MM.1S (cell line): ENCODE measurements around the gene FAM181A.

Source experiments
- DNase-seq: peaks from one replicate; pipeline ENCODE4 v3.0.0-alpha.2; 2015
- H2AFZ ChIP-seq: fragments of 300-600 bp; sonication (generic); 2 replicates; pipeline ENCODE4 v1.6.0; 2016; ENCODE audit warnings: antibody characterized with exemption, low read length
- H3F3A ChIP-seq: fragments of 300-600 bp; sonication (generic); 2 replicates; pipeline ENCODE4 v1.6.1; 2016; ENCODE audit warnings: mild to moderate bottlenecking, antibody characterized with exemption, low read length, moderate library complexity, mixed read lengths; ENCODE audit not compliant: insufficient read depth
- H3K27ac ChIP-seq: fragments of 300-600 bp; sonication (generic); 2 replicates; pipeline ENCODE4 v1.5.1; 2016; ENCODE audit warnings: mild to moderate bottlenecking, low read length
- H3K27me3 ChIP-seq: fragments of 300-600 bp; sonication (generic); replicated peaks from 2 replicates; pipeline ENCODE4 v1.6.0; 2016; ENCODE audit warnings: low read length; ENCODE audit not compliant: insufficient read depth
- H3K36me3 ChIP-seq: fragments of 300-600 bp; sonication (generic); replicated peaks from 2 replicates; pipeline ENCODE4 v1.6.1; 2016; ENCODE audit warnings: mild to moderate bottlenecking, low read length, mixed read lengths; ENCODE audit not compliant: insufficient read depth
- H3K4me1 ChIP-seq: fragments of 300-600 bp; sonication (generic); 2 replicates; pipeline ENCODE4 v1.6.1; 2016; ENCODE audit warnings: low read length, mixed read lengths
- H3K4me2 ChIP-seq: fragments of 300-600 bp; sonication (generic); 2 replicates; pipeline ENCODE4 v1.6.0; 2016; ENCODE audit warnings: low read depth, low read length
- H3K4me3 ChIP-seq: fragments of 300-600 bp; sonication (generic); 2 replicates; pipeline ENCODE4 v1.5.1; 2016; ENCODE audit warnings: low read length, mixed read lengths
- H3K79me2 ChIP-seq: fragments of 300-600 bp; sonication (generic); 2 replicates; pipeline ENCODE4 v1.6.1; 2016; ENCODE audit warnings: mixed run types, low read length, mixed read lengths
- H3K9ac ChIP-seq: fragments of 300-600 bp; sonication (generic); 2 replicates; pipeline ENCODE4 v1.6.1; 2016; ENCODE audit warnings: low read length, mixed read lengths
- H3K9me2 ChIP-seq: fragments of 300-600 bp; sonication (generic); replicated peaks from 2 replicates; pipeline ENCODE4 v1.6.1; 2016; ENCODE audit warnings: mild to moderate bottlenecking, low read length, mixed read lengths; ENCODE audit not compliant: insufficient read depth
- H3K9me3 ChIP-seq: fragments of 300-600 bp; sonication (generic); replicated peaks from 2 replicates; pipeline ENCODE4 v1.6.1; 2016; ENCODE audit warnings: mild to moderate bottlenecking, low read length, mixed read lengths; ENCODE audit not compliant: insufficient read depth
- H4K20me1 ChIP-seq: fragments of 300-600 bp; sonication (generic); 2 replicates; pipeline ENCODE4 v1.6.1; 2016; ENCODE audit warnings: mild to moderate bottlenecking, low read length, moderate library complexity, mixed read lengths; ENCODE audit not compliant: insufficient read depth
- CTCF ChIP-seq: fragments of 300-600 bp; sonication (generic); IDR thresholded peaks from 2 replicates; pipeline ENCODE4 v1.5.1; 2016; ENCODE audit warnings: antibody characterized with exemption, low read length, mixed read lengths
- EZH2 ChIP-seq: fragments of 300-600 bp; sonication (generic); optimal IDR thresholded peaks from 2 replicates; pipeline ENCODE3; 2017; ENCODE audit warnings: low read depth, mild to moderate bottlenecking, antibody characterized with exemption, low read length, mixed read lengths
- EZH2phosphoT487 ChIP-seq: fragments of 300-600 bp; sonication (generic); IDR thresholded peaks from 2 replicates; pipeline ENCODE4 v1.6.1; 2018; ENCODE audit warnings: antibody characterized with exemption, low read length

Gene FAM181A

GRCh38 chr14:93943930-93944329 is 16.8 kb downstream of the FAM181A start:
- 0 out of 2 replicates have a peak, but pooled peaks cover 5% of the 10 kb centered on the region for H3K4me1 ChIP-seq
- DNase-seq = no peak
- H3K27me3 ChIP-seq = no peaks in the 10 kb centered on the region
- no peaks in the 10 kb centered on the region for H3K36me3 ChIP-seq
- no peak overlapping the region for H3K4me3 ChIP-seq
- H3K27ac ChIP-seq = no peak overlapping the region
- H3K9me3 ChIP-seq = no peaks in the 10 kb centered on the region
- no peak for TF ChIP-seq CTCF
- TF ChIP-seq EZH2 = no peak
- TF ChIP-seq EZH2phosphoT487 = no peak
- no peaks in the 10 kb centered on the region for H4K20me1 ChIP-seq
- H3F3A ChIP-seq = no peaks in the 10 kb centered on the region
- no peaks in the 10 kb centered on the region for H3K9me2 ChIP-seq
- no peaks in the 10 kb centered on the region for H3K79me2 ChIP-seq
- H3K4me2 ChIP-seq = no peak overlapping the region
- H2AFZ ChIP-seq = no peak overlapping the region
- H3K9ac ChIP-seq = no peak overlapping the region

GRCh38 chr14:93944348-93945069 is 17.4 kb downstream of the FAM181A start:
- DNase-seq = no peak
- Histone ChIP-seq H3K4me1 (0 out of 2 replicates have a peak, but pooled peaks cover 5% of the 10 kb centered on the region), H3K27me3 (no peaks in the 10 kb centered on the region), H4K20me1 (no peaks in the 10 kb centered on the region), H3K9me3 (no peaks in the 10 kb centered on the region), H3K9me2 (no peaks in the 10 kb centered on the region), H3F3A (no peaks in the 10 kb centered on the region), H3K9ac (no peak overlapping the region), H3K4me2 (no peak overlapping the region), H3K36me3 (no peaks in the 10 kb centered on the region), H3K4me3 (no peak overlapping the region), H3K27ac (no peak overlapping the region), H2AFZ (no peak overlapping the region), H3K79me2 (no peaks in the 10 kb centered on the region)
- TF ChIP-seq CTCF (no peak), EZH2 (no peak), EZH2phosphoT487 (no peak)

GRCh38 chr14:93945070-93945399 is 17.9 kb downstream of the FAM181A start:
- no peak for TF ChIP-seq EZH2phosphoT487
- no peak for TF ChIP-seq CTCF
- no peak for TF ChIP-seq EZH2
- Histone ChIP-seq H3K4me2 (no peak overlapping the region), H3K9ac (no peak overlapping the region), H3K27ac (no peak overlapping the region), H3K9me2 (no peaks in the 10 kb centered on the region), H2AFZ (no peak overlapping the region), H4K20me1 (no peaks in the 10 kb centered on the region), H3K4me3 (no peak overlapping the region), H3K9me3 (no peaks in the 10 kb centered on the region), H3F3A (no peaks in the 10 kb centered on the region), H3K27me3 (no peaks in the 10 kb centered on the region), H3K36me3 (no peaks in the 10 kb centered on the region), H3K79me2 (no peaks in the 10 kb centered on the region), H3K4me1 (0 out of 2 replicates have a peak, but pooled peaks cover 1% of the 10 kb centered on the region)
- no peak for DNase-seq
